HG03565 (cell line): ENCODE results near the gene GPI.
"Not testable (repeated sequence)": the region's sequence is repeated elsewhere in the genome, so short reads cannot be mapped to it uniquely, and the experiment has no call there.

ENCODE experiments used
- ATAC-seq: cut with Tn5 transposase; IDR thresholded peaks from one replicate; pipeline ENCODE4 v1.9.1; 2021; ENCODE audit warnings: mild to moderate bottlenecking, moderate library complexity; ENCODE audit not compliant: unreplicated experiment

The GPI gene

GRCh38 chr19:34366738-34367623 lies 2.0 kb downstream of the GPI start:
- no peak for ATAC-seq

GRCh38 chr19:34367624-34367957 lies 2.6 kb downstream of the GPI start:
- no peak for ATAC-seq

GRCh38 chr19:34368338-34368737 lies 3.3 kb downstream of the GPI start:
- ATAC-seq, result no peak

- not testable (repeated sequence) for ATAC-seq
These were observed 4.2 kb downstream of the GPI start for GRCh38 chr19:34369166-34369565.

GRCh38 chr19:34370117-34370516 lies 5.1 kb downstream of the GPI start:
- no peak for ATAC-seq

GRCh38 chr19:34370983-34371382 lies 6.0 kb downstream of the GPI start:
- no peak for ATAC-seq

GRCh38 chr19:34373601-34374288 lies 8.7 kb downstream of the GPI start:
- no peak for ATAC-seq

- no peak for ATAC-seq
These were observed 10.6 kb downstream of the GPI start for GRCh38 chr19:34375598-34375997.

GRCh38 chr19:34380639-34381241 lies 15.7 kb downstream of the GPI start:
- no peak for ATAC-seq

GRCh38 chr19:34381399-34382251 lies 16.6 kb downstream of the GPI start:
- ATAC-seq, result no peak

GRCh38 chr19:34382471-34382870 lies 17.5 kb downstream of the GPI start:
- no peak for ATAC-seq

GRCh38 chr19:34383599-34383998 lies 18.6 kb downstream of the GPI start:
- ATAC-seq, result no peak

GRCh38 chr19:34386645-34387445 lies 21.8 kb downstream of the GPI start:
- no peak for ATAC-seq

- no peak for ATAC-seq
These were observed 22.4 kb downstream of the GPI start for GRCh38 chr19:34387446-34387810.

- not testable (repeated sequence) for ATAC-seq
These were observed 23.7 kb downstream of the GPI start for GRCh38 chr19:34388745-34389144.

GRCh38 chr19:34391813-34392212 lies 26.8 kb downstream of the GPI start:
- no peak for ATAC-seq

GRCh38 chr19:34393031-34393430 lies 28.0 kb downstream of the GPI start:
- ATAC-seq, result no peak

GRCh38 chr19:34393629-34394028 lies 28.6 kb downstream of the GPI start:
- ATAC-seq, result no peak

GRCh38 chr19:34397853-34398252 lies 32.9 kb downstream of the GPI start:
- no peak for ATAC-seq

- ATAC-seq, result no peak
These were observed 34.9 kb downstream of the GPI start for GRCh38 chr19:34399886-34400285.
